8988T (cell line): Measurements from ENCODE around the gene FAM76A.
"Not testable (repeated sequence)": the region's sequence is repeated elsewhere in the genome, so short reads cannot be mapped to it uniquely, and the experiment has no call there.

Source experiments
- DNase-seq: peaks from one replicate; pipeline ENCODE4 v3.0.0; 2011

FAM76A gene

DNA sequence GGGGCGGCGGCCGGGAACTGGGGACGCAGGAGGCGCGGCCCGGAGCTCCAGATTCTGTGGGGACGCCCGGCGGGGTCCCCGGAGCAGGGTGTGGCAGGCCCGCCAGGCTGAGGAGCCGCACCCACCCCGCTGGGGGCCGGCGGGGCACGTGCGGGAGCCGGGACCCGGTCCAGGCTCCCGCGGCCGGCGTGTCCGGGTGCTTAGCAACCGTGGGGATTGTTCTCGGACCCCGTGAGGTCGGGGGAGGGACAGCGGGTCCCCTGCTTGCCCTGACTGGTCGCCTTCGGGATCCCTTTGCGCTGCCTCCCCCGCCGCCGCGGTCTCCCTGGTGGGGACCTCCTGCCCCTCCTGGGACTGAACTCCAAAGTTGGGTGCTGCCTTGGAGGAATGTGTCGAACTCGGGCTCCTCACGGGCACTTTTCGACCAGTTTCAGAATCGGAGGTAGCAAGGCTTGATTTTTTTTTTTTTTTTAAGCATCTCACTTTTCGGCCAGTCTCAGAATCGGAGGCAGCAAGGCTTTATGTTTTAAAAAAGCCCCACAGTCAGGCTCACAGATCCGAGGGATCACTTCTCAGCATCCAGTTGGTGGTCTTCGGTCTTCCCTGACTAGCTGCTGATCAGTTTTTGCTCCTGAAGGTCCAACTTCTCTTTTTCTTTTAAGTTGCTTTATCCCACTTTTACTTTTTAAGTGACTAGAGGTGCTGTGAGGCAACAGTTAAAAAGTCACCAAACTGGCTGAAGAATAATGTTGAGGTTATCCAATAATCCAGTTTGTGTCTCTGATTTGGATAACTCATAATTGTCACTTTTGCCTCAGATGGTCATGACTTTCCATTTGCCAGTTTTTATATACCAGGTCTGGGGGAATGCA, 648 bp downstream of the FAM76A start:
- peak; percentile 43 for DNase-seq

DNA sequence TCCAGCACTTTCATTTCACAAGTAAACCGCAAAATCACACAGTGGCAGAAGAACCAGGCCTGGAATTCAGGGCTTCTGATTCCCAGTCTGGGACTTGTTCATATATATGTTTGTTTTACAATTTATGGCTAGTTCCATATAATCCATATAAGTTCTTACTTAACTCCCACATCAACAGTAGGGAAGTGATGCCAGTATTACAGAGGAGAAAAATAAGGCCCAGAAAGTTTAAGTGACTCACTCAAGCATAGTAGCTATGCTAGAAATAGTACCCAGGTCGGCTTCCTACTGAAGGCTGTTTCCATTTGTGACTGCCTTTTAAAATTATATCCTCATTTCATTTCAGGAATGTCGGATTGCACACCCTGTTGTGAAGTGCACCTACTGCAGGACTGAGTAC, 1.4 kb downstream of the FAM76A start:
- DNase-seq = no peak

DNA sequence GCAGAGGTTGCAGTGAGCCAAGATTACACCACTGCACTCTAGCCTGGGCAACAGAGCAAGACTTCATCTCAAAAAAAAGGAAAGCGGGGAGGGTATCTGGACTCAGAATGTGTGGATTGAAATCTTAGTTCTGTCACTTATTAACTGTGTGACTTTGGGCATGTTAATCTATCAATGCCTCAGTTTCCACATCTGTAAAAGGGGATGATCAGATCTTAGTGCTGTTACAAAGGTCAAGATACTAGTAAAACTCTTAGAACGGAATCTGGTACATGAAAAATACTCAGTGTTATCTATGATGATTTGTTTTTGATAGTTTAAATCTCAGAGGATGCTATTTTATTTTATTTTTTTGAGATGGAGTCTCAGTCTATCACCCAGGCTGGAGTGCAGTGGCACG, 10.5 kb downstream of the FAM76A start:
- no peak for DNase-seq

DNA sequence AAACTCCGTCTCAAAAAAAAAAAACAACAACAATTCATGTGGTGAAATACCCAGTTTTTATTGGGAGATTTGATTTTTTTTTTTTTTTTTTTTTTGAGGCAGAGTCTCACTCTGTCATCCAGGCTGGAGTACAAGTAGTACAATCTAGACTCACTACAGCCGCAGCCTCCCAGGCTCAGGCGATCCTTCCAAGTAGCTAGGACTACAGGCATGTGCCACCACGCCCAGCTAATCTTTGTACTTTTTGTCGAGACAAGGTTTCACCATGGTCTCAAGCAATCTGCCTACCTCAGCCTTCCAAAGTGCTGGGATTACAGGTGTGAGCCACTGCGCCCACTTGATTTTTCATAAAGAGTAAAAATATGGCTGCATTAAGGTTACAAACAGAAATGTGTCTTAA, 15.4 kb downstream of the FAM76A start:
- DNase-seq = no peak

DNA sequence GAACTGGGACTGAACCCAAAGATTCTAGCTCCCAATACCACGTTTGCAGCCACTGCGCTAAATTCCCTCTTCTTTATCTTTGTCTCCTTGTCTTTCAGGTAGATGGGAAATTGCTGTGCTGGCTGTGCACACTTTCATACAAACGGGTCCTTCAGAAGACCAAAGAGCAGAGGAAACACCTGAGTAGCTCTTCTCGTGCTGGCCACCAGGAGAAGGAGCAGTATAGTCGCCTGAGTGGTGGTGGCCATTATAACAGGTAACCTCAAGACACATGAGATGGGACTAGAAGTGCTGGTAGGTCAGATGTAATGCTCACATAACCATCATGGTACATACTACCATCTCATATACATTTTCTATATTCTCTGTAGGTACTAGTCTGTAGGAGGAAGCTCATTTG, 18.8 kb downstream of the FAM76A start:
- no peak for DNase-seq

DNA sequence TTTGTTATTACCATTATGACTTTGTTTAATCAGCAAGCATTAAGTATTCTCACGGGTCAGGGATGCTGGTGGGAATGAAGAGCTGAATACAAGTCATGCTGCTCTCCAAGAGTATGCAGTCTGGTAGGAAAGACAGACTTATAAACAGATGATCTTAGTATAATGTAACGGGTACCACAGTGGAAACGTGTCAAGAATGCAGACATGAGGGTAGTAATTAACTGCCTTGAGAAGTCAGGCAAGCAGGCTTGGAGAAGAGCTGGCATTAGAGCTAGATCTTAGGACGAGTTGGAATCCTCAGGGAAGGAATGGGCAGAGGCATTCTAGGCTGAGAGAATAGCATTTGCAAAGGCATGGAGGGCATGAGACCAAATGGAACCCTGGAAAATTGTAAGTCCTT, 19.7 kb downstream of the FAM76A start:
- no peak for DNase-seq

DNA sequence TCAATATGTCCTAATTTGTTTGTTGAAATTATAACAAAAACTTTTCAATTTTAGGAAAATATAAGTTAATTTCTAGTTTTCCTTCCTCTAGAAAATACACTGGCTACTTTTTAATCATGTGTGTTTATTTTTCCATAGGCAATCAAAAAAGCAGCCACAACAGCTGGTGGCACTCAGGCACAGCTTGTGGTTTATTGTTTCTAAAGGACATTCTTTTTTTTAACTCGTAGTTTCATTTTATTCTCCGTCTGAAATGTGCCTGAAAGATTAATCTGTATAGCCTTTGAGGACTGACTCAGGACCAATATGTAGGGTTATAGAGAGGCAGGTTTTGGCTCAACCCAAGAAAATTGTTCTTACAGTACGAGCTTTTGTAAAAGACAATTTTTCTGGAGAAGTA, 26.6 kb downstream of the FAM76A start:
- no peak for DNase-seq

DNA sequence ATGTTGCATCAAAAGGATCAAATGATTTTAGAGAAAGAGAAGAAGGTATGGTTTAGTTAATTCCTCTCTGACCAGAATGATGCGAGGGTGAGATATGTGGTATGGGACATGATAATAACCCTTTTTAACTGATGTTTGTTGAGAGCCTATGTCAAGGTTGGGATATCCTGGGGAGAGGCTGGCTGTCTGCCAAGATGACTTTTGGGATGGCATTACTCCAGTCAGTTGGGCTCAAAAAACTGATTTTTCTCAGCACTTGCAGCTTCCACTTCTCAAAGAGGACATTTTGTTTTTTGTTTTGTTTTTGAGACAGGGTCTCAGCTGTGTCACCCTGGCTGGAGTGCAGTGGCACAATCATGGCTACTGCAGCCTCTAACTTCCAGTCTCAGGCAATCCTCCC, 29.5 kb downstream of the FAM76A start:
- DNase-seq = no peak

DNA sequence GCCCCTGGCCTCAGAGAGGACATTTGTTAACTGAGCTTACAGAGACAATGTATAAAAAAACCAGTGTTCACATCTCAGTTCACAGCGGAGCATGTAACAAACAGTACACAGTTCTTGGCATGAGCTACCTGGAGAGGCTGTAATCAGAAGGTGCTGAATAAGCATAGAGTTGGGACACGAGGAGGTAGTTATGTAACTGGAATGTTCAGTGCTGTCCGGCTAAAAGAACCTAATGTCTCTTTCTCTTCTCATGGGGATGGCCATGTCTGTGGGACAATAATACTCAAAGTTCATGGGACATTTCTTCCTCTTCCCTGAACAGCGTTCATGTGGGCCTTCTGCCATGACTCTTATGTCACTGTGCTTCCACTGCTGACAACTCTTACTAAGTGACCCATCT, 30.1 kb downstream of the FAM76A start:
- no peak for DNase-seq

DNA sequence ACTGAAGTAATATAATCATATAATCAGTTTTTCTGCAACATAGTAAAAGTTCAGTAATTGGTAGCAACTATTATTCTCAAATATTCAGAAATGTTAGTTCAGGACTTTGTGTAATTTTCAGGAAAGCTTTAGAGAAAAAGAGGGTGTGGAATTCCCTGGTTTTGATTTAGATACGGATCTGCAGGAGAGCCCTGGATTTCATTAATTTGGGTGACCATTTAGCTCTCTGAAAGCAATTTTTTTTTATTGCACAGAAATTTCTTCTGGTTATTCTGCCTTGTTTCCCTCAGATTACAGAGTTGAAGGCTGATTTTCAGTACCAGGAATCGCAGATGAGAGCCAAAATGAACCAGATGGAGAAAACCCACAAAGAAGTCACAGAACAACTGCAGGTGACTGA, 33.5 kb downstream of the FAM76A start:
- DNase-seq = no peak

DNA sequence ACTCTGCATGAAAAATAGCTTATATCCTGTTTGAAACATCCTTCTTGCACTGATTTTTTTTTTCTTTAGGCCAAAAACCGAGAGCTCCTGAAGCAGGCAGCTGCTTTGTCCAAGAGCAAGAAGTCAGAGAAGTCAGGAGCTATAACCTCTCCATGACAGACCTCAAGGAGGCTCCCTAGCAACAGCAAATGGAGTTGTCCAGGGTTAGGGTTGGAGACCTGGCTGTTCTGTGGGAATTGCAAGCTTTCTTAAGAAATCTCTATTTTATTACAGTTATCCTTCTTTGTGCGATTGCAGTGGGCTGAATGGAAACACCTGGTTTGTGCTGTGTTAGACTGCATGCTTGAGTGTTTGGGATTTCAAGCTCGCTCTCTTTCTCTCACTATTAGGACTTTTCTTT, 34.7 kb downstream of the FAM76A start:
- DNase-seq = no peak

DNA sequence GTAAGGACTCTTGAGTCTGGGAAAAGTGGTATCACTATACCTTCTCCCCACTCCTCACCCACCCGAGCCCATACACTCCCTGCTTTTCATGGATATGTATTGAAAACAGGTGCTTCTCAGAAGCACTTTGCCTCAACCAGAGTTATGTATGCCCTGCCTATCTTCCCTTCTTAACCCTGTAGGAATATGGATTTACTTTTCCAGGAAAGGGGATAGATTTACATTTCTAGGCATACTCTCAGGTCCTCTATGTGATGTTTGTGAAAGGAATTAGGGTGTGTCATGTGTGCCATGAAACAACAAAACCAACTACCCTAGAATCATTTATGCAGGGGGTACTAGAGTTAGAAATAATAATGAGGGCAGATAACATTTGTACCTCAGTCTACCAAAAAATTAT, 36.3 kb downstream of the FAM76A start:
- DNase-seq = no peak

DNA sequence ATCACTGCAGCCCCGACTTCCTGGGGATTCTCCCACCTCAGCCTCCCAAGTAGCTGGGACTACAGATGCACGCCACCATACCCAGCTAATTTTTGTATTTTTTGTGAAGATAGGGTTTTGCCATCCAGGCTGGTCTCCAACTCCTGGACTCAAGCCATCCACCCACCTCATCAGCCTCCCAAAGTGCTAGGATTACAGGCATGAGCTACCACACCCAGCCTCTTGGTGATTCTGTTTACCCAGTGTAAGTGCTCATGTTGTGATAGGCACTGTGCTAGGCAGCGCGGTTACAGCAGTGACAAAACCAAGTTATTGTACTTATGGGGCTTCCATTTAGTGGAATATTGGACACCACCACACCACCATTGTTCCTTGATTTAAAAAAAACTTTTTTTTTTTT, 37.6 kb downstream of the FAM76A start:
- no peak for DNase-seq

DNA sequence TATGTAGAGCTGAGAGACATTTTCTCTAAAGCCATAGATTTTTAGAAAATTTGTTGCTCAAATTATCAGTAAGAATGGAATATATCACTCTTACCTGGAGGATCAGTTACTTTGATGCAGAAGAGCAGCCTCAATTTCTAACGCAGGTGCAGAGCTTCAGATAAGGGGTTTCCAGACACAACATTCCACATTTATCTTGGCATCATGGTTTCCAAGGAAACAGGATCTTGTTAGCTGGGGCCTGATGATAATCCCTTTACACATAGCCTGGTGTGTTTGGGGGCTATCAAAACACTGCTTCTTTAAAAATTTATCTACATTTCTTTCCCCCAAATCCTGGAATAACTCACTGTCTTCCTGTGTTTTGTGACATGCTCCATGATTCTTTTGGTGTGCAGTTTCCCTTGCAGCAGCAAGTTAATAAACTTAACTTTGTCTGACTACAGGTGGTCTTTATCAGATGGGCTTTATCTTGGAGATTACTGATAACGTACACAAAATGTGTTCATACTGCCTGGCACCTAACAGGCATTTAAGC, 44.6 kb downstream of the FAM76A start:
- no peak for DNase-seq

DNA sequence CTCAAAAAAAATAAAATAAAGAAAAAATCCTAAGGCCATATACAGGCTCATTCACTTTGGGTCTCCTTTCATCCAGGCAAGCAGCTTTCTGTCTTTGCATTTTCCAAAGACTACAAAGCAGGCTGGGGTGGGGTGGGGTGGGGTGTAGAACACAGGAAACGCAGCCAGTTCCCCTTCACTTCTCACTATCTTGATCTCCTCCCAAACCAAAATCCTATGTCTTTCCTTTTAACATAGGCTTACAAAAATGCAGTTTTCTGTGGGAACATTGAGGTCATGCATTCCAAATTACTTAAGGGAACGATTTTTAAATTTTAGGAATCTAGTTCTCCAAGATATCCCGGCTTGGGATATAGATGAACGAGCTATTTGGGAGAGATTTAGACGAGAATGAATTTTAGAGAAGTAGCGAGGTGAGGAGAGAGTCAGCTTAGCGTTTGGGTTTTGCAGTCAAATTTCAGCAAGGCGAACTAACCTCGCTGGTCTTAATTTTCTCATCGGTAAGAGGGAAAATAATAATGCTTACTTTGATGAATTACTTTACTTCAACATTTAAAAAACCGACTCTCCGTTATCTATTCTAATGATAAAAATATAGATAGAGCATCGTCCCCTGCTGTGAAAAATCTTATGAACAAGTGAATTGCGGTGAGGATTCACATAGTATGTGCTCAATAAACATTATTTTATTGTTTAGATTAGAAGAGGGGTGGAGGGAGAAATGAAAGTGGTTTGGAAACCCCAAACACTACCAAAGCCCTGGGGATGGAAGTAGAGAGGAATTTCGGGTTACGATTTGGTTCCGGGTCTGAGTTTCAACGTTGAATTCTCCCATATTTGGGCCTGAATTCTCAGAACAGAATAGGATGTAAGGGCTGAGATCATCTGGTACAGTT, 46.5 kb downstream of the FAM76A start:
- DNase-seq = no peak

DNA sequence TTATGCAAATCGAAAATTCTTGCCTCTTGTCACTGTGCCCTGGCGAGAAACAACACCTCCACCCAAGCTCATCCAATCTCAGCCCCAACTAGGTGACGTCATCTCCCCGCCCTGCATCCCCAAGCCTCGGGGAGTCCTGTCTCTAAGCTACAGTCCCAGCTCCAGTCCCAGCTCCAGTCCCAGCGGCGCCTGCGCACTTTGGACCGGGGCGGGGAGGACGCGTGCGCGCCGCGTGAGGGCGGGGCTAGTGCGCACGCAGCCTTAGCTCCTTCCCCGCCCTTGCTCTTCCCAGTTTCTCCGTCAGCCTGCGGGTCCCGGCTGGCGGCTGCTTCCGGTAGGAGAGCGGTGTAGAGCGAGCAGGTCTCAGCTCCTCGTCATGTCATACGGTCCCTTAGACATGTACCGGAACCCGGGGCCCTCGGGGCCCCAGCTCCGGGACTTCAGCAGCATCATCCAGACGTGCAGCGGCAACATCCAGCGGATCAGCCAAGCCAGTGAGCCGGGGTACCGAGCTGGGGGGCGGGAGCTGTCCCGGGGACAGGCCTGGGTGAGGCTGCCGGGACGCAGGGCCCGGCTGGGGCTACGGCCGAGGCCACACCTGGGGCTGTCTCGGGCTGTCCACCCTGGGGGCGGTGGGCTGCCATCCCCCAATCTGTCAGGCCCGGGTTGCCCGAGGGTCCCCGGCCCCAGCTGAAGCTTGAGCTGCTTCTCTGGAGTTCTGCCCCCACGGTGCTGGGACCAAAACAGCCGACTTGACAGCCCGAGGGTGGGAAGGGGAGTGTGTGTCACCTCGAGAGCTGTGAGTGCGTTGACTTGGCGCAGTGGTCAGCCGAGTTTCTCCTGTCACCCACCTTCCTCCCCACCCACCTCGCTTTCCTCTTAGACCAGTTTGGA, 47.4 kb downstream of the FAM76A start, which contains the start of gene STX12:
Gene STX12 (plus strand): TSS at position 288 of the 894 bp plus-strand sequence. CDS start 89 bp downstream, at position 377.
- peak; percentile 75 for DNase-seq

DNA sequence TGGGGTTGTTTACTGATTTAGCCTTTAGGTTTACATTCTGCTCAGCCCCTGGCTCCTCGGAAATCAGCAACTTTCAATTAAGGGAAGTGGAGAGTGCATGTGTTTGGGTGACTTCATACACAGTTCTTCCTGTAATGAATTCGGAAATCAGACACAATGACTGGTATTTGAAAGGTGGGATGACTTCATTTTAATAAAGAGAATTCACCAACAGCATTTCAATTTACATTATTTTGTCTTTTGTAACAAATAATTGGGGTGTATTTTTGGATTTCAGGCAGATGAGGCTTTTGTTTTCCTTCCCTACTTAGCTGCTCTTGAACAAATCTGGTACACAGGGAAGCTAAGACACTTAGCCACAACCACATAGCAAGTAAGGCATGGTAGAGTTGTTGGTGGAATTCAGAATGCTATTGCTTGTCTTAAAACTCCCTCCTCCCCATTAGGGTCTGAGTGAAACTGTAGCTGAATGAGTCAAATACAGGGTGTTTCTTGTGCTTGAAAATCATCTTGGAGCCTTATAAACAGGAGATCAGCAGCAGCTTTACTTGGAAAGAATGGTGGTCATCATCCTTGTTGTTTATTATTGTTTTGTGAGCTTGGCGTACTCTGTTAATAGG, 48.2 kb downstream of the FAM76A start:
- no peak for DNase-seq

DNA sequence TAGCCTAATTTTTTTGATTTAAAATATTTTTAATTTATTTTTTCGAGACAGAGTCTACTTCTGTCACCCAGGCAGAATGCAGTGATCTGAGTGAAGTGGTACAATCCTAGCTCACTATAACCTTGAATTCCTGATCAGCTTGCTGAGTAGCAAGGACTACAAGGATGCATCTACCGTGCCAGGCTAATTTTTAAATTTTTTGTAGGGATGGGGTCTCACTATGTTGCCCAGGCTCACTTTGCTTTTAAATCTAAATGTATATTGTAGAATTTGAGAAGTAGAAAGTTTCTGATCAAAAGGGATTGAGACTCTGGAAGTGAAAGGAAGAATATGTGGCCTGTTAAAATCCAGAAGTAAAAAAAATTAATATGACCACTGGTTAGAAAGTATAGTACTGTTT, 48.9 kb downstream of the FAM76A start:
- no peak for DNase-seq

DNA sequence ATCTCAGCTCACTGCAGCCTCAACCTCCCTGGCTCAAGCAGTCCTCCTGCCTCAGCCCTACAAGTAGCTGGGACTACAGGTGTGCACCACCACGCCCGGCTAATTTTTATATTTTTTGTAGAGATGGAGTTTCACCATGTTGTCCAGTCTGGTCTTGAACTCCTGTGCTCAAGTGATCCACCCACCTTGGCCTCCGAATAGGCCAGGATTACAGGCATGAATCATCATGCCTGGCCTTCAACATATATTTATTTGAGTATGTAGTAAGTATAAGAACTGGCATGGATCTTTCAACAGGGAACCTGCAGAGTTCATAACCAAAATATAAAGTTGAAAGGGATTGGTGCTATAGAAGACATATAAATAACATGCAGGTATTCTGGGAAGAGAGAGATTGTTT, 49.6 kb downstream of the FAM76A start:
- DNase-seq = not testable (repeated sequence)

DNA sequence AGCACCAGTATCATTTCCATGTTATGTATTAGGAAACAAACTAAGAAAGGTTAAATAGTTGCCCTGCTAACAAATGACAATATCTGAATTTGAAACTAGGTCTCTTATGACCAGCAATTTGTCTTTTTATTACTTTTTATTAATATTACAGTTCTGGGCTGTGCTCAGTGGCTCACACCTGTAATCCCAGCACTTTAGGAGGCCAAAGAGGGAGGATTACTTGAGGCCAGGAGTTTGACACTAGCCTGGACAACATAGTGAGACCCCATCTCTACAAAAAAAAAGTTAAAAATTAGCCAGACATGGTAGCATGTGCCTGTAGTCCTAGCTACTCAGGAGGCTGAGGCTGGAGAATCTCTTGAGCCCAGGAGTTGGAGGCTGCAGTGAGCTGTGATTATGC, 50.5 kb downstream of the FAM76A start:
- not testable (repeated sequence) for DNase-seq

DNA sequence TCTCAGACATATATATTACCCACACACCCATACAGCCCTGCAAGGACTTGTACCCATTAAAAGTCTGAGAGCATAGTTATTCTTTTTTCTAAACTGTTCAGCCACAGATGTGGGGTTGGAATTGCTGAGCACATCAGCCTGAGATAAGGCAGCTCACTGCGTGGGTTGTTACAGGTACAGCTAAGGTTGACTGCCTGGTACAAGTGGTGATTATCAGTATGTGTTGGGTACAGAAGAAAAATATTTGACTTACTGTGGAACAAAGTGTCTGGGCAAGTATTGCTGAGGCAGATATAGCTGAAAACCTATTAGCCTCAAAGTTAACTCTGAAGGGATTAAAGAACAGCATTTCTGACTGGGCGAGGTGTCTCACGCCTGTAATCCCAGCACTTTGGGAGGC, 52.3 kb downstream of the FAM76A start:
- DNase-seq = no peak

DNA sequence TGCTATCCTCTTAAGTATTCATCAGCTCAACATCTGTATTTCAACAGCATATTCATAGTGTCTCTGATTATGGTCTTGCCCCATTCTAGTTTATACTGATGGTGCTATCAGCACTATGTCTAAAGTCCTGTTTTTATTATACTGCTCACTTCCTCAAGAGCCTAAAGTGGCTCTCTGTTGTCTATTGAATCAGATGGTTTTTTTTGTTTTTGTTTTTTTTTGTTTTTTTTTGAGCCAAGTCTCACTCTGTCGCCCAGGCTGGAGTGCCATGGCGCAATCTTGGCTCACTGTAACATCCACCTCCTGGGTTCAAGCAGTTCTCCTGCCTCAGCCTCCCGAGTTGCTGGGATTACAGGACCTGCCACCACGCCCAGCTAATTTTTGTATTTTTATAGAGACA, 53.4 kb downstream of the FAM76A start:
- no peak for DNase-seq
